Astrocyte (in vitro differentiated cells and primary cell): ENCODE measurements around the gene MYOD1. TPM values are rescaled to one million over a fixed set of nuclear protein-coding genes. Genes with fewer than 3 reads are reported as not detected.

Experiments
- DNase-seq: peaks from one replicate; pipeline ENCODE4 v3.0.0-alpha.2; 2010; ENCODE audit warnings: low read depth
- FAIRE-seq: peaks from 2 replicates; lab custom pipeline; 2011; peaks lifted over from hg19 to GRCh38; lab: Jason Lieb, UNC
- H2AFZ ChIP-seq: 2 replicates; pipeline ENCODE4 v1.6.0; 2012; ENCODE audit warnings: low read depth, low read length, inconsistent platforms
- H3K27ac ChIP-seq: 2 replicates; pipeline ENCODE4 v1.5.1; 2011; ENCODE audit warnings: low read depth, low read length, inconsistent platforms
- H3K27me3 ChIP-seq: 2 replicates; pipeline ENCODE4 v1.6.0; 2011; ENCODE audit warnings: low read length, inconsistent platforms; ENCODE audit not compliant: insufficient read depth
- H3K36me3 ChIP-seq: 2 replicates; pipeline ENCODE4 v1.5.1; 2011; ENCODE audit warnings: low read length, inconsistent platforms; ENCODE audit not compliant: insufficient read depth
- H3K4me1 ChIP-seq: 2 replicates; pipeline ENCODE4 v1.5.1; 2011; ENCODE audit warnings: low read length, inconsistent platforms; ENCODE audit not compliant: insufficient read depth
- H3K4me2 ChIP-seq: 2 replicates; pipeline ENCODE4 v1.6.0; 2012; ENCODE audit warnings: low read length, inconsistent platforms
- H3K4me3 ChIP-seq: 2 replicates; pipeline ENCODE4 v1.5.1; 2011; ENCODE audit warnings: low read depth, mild to moderate bottlenecking, low read length, inconsistent platforms; ENCODE audit not compliant: insufficient read depth
- H3K79me2 ChIP-seq: 2 replicates; pipeline ENCODE4 v1.6.0; 2012; ENCODE audit warnings: mild to moderate bottlenecking, low read length, inconsistent platforms; ENCODE audit not compliant: insufficient read depth
- H3K9ac ChIP-seq: 2 replicates; pipeline ENCODE4 v1.6.0; 2012; ENCODE audit warnings: mild to moderate bottlenecking, low read length, inconsistent platforms
- H3K9me3 ChIP-seq: 2 replicates; pipeline ENCODE4 v1.5.1; 2012; ENCODE audit warnings: low read depth, mild to moderate bottlenecking, low read length, inconsistent platforms; ENCODE audit not compliant: insufficient read depth
- H4K20me1 ChIP-seq: 2 replicates; pipeline ENCODE4 v1.6.0; 2012; ENCODE audit warnings: low read length, inconsistent platforms; ENCODE audit not compliant: insufficient read depth
- H3K27ac Mint-ChIP-seq: one replicate; pipeline ENCODE4 v1.8.0; 2021; ENCODE audit warnings: mild to moderate bottlenecking, mixed read lengths; ENCODE audit not compliant: unreplicated experiment
- H3K27me3 Mint-ChIP-seq: one replicate; pipeline ENCODE4 v1.8.0; 2021; ENCODE audit warnings: low read depth, mixed read lengths; ENCODE audit not compliant: unreplicated experiment
- H3K36me3 Mint-ChIP-seq: one replicate; pipeline ENCODE4 v1.8.0; 2021; ENCODE audit warnings: low read depth, mixed read lengths; ENCODE audit not compliant: unreplicated experiment
- H3K4me1 Mint-ChIP-seq: one replicate; pipeline ENCODE4 v1.8.0; 2021; ENCODE audit warnings: low read depth, mixed read lengths; ENCODE audit not compliant: unreplicated experiment
- H3K4me3 Mint-ChIP-seq: one replicate; pipeline ENCODE4 v1.8.0; 2021; ENCODE audit warnings: mild to moderate bottlenecking, moderate library complexity, mixed read lengths; ENCODE audit not compliant: unreplicated experiment
- H3K9me3 Mint-ChIP-seq: one replicate; pipeline ENCODE4 v1.8.0; 2021; ENCODE audit warnings: mild to moderate bottlenecking, mixed read lengths; ENCODE audit not compliant: unreplicated experiment
- EZH2 ChIP-seq: IDR thresholded peaks from 2 replicates; pipeline ENCODE4 v1.6.1; 2012; ENCODE audit warnings: mild to moderate bottlenecking, low read length, inconsistent platforms; ENCODE audit not compliant: insufficient read depth
- total RNA-seq: library from RNA; stranded (reverse); gene quantifications from 2 replicates; pipeline ENCODE4 v1.2.1, GENCODE V29; 2021
- TF ChIP-seq, protein P1 (sequence below): IDR thresholded peaks from 2 replicates; pipeline ENCODE4 v1.5.1; 2011; ENCODE audit warnings: low read depth, mild to moderate bottlenecking, inconsistent platforms, low read length, moderate library complexity; ENCODE audit not compliant: insufficient read depth

Gene MYOD1
- total RNA-seq, 1 donor from 2014 or later = not detected

DNA sequence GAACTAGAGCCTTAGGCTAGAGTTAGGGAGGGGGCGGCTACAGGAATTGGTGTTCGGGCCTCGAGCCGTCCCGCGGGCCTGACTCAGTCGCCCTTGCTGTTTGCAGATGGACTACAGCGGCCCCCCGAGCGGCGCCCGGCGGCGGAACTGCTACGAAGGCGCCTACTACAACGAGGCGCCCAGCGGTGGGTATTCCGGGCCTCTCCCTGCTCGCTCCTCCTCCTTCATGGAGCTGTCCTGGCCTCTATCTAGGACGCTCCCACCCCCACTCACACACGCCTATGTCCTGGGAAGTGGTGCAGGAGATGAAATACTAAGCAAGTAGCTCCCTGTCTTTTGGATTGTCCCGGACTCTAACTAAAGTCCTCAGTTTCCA lies 1.4 kb downstream of the MYOD1 start:
- peaks cover 2% of the 10 kb centered on the region for H3K9me3 Mint-ChIP-seq
- H3K27me3 Mint-ChIP-seq = peaks cover 49% of the 10 kb centered on the region
- Histone ChIP-seq H3K9me3 (no peaks in the 10 kb centered on the region), H3K9ac (no peak overlapping the region), H3K79me2 (no peaks in the 10 kb centered on the region), H2AFZ (no peak overlapping the region), H3K4me1 (no peaks in the 10 kb centered on the region), H3K4me2 (peak overlapping the region; percentile 39), H3K27ac (no peak overlapping the region), H3K27me3 (peaks cover 84% of the 10 kb centered on the region), H3K4me3 (no peak overlapping the region), H4K20me1 (peaks cover 5% of the 10 kb centered on the region), H3K36me3 (no peaks in the 10 kb centered on the region)
- FAIRE-seq (no peak), DNase-seq (no peak)
- H3K27ac Mint-ChIP-seq = no peak overlapping the region
- no peaks in the 10 kb centered on the region for H3K36me3 Mint-ChIP-seq
- no peak overlapping the region for H3K4me3 Mint-ChIP-seq
- TF ChIP-seq, protein P1, sequence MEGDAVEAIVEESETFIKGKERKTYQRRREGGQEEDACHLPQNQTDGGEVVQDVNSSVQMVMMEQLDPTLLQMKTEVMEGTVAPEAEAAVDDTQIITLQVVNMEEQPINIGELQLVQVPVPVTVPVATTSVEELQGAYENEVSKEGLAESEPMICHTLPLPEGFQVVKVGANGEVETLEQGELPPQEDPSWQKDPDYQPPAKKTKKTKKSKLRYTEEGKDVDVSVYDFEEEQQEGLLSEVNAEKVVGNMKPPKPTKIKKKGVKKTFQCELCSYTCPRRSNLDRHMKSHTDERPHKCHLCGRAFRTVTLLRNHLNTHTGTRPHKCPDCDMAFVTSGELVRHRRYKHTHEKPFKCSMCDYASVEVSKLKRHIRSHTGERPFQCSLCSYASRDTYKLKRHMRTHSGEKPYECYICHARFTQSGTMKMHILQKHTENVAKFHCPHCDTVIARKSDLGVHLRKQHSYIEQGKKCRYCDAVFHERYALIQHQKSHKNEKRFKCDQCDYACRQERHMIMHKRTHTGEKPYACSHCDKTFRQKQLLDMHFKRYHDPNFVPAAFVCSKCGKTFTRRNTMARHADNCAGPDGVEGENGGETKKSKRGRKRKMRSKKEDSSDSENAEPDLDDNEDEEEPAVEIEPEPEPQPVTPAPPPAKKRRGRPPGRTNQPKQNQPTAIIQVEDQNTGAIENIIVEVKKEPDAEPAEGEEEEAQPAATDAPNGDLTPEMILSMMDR = no peak
- peak; percentile 6 for TF ChIP-seq EZH2
- no peaks in the 10 kb centered on the region for H3K4me1 Mint-ChIP-seq

DNA sequence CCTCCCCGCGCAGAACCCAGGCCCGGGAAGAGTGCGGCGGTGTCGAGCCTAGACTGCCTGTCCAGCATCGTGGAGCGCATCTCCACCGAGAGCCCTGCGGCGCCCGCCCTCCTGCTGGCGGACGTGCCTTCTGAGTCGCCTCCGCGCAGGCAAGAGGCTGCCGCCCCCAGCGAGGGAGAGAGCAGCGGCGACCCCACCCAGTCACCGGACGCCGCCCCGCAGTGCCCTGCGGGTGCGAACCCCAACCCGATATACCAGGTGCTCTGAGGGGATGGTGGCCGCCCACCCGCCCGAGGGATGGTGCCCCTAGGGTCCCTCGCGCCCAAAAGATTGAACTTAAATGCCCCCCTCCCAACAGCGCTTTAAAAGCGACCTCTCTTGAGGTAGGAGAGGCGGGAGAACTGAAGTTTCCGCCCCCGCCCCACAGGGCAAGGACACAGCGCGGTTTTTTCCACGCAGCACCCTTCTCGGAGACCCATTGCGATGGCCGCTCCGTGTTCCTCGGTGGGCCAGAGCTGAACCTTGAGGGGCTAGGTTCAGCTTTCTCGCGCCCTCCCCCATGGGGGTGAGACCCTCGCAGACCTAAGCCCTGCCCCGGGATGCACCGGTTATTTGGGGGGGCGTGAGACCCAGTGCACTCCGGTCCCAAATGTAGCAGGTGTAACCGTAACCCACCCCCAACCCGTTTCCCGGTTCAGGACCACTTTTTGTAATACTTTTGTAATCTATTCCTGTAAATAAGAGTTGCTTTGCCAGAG lies 2.0 kb downstream of the MYOD1 start:
- Histone ChIP-seq H3K4me3 (no peak overlapping the region), H3K9me3 (no peaks in the 10 kb centered on the region), H3K36me3 (no peaks in the 10 kb centered on the region), H4K20me1 (peaks cover 5% of the 10 kb centered on the region), H3K4me1 (no peaks in the 10 kb centered on the region), H2AFZ (no peak overlapping the region), H3K4me2 (peak overlapping the region; percentile 39), H3K79me2 (no peaks in the 10 kb centered on the region), H3K27me3 (peaks cover 79% of the 10 kb centered on the region), H3K27ac (no peak overlapping the region), H3K9ac (no peak overlapping the region)
- Mint-ChIP-seq H3K4me1 (no peaks in the 10 kb centered on the region), H3K27ac (no peak overlapping the region), H3K36me3 (no peaks in the 10 kb centered on the region), H3K9me3 (peaks cover 2% of the 10 kb centered on the region), H3K4me3 (no peak overlapping the region), H3K27me3 (peaks cover 51% of the 10 kb centered on the region)
- DNase-seq (no peak), FAIRE-seq (no peak)
- TF ChIP-seq, protein P1 = no peak
- TF ChIP-seq EZH2 = peak; percentile 31

GRCh38 chr11:17722000-17722643 lies 2.8 kb downstream of the MYOD1 start:
- DNase-seq = no peak
- Mint-ChIP-seq H3K36me3 (no peaks in the 10 kb centered on the region), H3K4me3 (no peak overlapping the region), H3K4me1 (no peaks in the 10 kb centered on the region), H3K9me3 (peaks cover 2% of the 10 kb centered on the region), H3K27me3 (peaks cover 54% of the 10 kb centered on the region), H3K27ac (no peak overlapping the region)
- peaks cover 77% of the 10 kb centered on the region for H3K27me3 ChIP-seq
- no peak for FAIRE-seq
- H2AFZ ChIP-seq = no peak overlapping the region
- H4K20me1 ChIP-seq = peaks cover 5% of the 10 kb centered on the region
- no peak for TF ChIP-seq EZH2
- TF ChIP-seq, protein P1 = peak; percentile 33
- H3K27ac ChIP-seq = no peak overlapping the region
- no peaks in the 10 kb centered on the region for H3K79me2 ChIP-seq
- no peak overlapping the region for H3K4me2 ChIP-seq
- no peaks in the 10 kb centered on the region for H3K9me3 ChIP-seq
- no peaks in the 10 kb centered on the region for H3K36me3 ChIP-seq
- no peak overlapping the region for H3K4me3 ChIP-seq
- no peaks in the 10 kb centered on the region for H3K4me1 ChIP-seq
- H3K9ac ChIP-seq = no peak overlapping the region
